Stimulated activated naive CD4-positive, alpha-beta T cell (primary cell): ENCODE data around the gene ANKRD53.
A peak's percentile ranks its signal among the peaks of the same experiment; 100 is the strongest.

Experiments
- DNase-seq, 6 experiments: peaks; one replicate each; lab custom pipeline; 2025; lab: John Stamatoyannopoulos, UW

The ANKRD53 gene, protein sequence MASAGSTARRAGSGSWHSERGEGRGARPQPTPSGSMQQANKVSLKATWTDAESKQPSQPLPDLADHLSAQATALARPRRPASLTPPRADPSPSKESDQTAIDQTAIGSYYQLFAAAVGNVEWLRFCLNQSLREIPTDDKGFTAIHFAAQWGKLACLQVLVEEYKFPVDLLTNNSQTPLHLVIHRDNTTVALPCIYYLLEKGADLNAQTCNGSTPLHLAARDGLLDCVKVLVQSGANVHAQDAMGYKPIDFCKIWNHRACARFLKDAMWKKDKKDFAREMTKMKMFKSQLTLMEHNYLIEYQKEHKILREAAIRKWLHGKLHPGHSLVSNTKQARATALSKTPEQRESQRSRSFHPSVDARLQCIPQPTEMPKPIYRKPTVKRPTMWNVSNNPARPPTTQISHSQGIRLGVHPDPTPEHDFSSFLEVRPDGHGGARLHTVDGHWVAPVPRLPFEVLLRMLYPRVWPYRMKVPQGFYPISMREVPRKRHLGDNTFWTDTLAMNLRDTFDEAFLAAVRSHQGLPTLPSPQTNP

DNA sequence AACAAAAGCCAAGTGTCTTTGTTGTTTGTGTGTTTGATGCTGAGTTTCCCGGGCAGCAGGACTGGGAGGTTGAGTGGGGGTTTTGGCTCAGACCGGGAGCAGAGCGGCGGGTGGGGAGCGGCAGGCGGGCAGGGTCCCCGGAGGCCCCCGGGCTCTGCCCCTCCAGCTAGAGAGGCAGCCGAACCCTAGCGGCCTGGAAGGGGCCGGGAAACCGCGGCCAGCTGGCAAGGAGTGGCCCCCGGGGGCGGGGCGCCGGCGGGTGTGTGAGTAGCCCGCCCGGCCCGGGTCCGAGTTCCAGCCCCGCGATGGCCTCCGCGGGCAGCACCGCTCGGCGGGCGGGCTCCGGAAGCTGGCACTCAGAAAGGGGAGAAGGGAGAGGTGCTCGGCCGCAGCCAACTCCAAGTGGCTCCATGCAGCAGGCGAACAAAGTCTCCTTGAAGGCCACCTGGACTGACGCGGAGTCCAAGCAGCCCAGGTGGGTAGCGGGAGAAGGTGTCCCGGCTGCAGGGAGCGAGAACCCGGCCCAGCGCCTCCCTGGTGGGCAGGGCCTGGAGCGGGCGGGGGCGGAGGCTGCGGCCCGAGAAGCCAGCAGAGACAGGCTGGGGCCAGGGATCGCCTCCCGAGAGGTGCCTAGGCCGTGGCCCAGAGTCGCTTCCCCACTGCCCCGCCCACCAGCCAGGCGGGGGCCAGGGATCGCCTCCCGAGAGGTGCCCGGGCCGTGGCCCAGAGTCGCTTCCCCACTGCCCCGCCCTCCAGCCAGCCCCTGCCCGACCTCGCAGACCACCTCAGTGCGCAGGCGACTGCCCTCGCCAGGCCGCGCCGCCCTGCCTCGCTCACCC lies at the start of gene ANKRD53:
Gene ANKRD53, plus strand, starts transcription at position 290 of the 839 bp plus-strand sequence. Its CDS starts 16 bp downstream, at position 306.
- DNase-seq = peak in 4 of 6 experiments; percentile 8 to 37 (median 22)

DNA sequence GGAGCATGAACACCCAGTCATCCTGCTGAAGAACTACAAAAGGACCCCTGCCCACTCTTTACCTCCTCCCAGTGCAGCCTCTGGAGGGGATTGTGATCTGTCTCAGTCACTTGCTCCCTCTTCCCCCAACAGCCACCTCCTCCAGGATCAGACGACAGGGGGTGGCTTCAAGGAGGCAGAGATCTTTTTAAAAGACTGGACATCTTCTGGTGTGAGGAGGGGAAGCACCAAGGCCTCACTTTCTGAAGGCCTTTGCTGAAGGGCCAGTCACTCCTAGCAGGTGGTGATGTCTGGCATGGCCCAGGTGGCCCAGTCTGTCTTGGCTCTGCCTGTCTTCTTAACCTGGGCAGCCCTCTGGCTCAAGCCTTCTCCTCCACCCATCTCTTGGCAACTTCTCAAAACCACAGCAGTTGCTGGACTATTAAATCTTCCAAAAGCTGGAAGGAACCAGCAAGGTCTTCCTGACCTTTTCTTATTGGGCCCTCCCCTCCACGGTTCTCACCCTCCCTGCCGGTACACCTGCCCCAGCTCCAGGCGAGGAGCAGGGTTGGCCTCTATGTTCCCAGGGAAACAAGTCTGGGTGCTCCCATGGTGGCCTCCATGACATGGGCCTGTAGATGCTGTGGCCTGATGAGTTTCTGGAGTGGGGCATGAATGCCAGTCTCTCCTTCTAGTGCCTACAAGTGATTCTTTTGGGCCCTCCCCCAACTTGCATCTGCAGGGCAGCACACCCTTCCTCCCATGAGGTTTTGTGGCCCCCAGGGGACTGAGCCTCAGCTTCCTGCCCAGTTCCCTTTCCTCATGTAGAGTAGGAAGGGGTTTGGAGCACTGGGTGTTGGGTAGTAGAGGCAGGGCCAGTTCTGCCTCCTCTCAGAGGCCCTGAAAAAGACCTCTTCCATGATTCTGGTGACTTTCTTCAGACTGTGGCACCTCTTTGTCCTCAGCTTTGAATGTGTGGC lies 47.8 kb upstream of the ANKRD53 start:
- DNase-seq = no peak

DNA sequence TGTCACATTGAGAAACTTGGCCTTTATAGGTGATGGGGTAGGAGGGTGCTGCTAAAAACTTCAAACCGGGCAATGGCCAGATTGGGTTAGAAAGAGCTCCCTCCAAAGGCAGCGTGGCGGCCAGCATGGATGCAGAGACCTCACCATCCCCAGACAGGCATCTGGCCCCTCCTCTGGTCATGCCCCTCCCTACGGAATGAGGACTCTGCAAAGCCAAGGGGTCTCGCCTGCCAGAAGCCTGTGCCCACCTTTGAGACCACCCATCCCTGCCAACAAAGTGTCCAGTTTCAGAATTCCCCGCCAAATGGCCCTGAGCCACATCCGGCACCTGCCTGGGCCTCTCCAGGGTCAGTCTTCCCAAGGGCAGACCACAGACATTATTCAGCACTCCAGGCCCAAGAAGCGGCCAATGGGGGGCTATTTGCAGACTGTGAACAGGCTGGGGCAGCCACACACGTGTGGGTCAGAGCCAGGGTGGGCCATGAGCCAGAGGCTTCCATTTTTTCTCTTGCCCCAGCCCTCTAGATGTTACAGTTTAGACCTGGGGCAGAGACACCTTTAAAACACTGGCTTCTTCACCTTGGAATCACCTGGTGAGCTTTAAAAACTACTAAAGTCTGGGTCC lies 46.9 kb upstream of the ANKRD53 start:
- no peak for DNase-seq

DNA sequence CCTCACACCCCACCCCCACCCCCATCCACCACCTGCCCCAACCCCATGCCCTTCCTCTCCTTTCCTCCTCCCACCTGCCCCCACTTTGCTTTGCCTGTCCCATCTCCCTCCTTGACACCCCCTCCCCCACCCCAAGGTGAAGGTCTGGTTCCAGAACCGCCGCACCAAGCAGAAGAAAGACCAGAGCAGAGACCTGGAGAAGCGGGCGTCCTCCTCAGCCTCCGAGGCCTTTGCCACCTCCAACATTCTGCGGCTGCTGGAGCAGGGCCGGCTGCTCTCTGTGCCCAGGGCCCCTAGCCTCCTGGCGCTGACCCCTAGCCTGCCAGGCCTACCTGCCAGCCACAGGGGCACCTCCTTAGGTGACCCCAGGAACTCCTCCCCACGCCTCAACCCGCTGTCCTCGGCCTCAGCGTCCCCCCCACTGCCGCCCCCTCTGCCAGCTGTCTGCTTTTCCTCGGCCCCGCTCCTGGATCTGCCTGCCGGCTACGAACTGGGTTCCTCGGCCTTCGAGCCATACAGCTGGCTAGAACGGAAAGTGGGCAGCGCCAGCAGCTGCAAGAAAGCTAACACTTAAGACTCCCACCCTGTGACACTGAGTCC lies 45.7 kb upstream of the ANKRD53 start:
- no peak for DNase-seq

DNA sequence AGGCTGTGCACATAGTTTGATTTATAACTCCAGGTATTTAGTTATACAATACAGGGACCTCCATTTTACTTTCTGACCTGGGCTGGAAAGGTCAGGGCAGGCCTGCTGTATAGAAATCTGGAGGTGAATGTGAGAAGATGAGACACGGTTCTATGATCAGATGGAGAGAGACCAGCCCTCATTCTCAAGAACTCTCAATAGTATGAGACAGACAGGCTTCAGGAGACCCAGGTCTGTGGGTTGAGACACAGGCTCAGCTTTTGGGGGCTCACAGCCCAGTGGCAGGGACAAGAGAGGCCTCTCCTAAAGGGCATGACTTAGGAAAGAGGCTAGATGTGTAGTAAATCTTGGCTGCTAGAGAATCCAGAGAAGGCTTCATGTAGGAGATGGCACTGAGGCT lies 43.4 kb upstream of the ANKRD53 start:
- DNase-seq = no peak

DNA sequence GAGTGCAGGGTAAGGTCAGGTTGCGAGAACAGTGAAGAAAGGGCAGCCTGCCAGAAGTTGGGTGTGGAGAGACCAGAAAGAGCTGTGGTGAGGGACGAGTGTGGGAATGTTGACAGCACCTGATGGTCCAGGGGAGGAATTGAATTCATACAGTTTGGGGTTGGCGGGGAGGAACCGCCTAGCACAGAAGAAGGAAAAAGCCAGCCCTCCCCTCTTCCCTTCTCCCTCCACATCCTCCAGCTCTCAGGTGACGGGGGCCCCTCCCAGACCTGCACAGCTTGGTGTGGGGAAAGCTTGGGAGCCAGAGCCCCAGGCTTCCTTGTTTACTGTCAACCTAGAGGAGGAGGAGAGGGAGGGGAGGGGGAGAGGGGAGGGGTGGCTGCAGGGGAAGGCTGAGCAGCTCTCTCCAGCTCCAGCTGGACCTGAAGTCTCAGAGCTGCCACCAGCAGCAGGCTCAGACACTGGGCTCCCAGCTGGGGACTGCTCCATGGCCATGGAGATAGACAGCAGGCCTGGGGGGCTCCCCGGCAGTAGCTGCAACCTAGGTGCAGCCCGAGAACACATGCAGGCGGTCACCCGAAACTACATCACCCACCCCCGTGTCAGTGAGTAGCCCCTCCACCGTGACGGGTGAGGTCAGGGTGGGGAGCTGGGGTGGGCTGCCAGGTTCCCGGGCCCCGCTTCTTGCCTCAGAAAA lies 42.8 kb upstream of the ANKRD53 start, which contains the start of gene ATP6V1B1:
Gene ATP6V1B1, plus strand, starts transcription at position 433 of the 697 bp plus-strand sequence. Its CDS starts 55 bp downstream, at position 488.
- DNase-seq = no peak

DNA sequence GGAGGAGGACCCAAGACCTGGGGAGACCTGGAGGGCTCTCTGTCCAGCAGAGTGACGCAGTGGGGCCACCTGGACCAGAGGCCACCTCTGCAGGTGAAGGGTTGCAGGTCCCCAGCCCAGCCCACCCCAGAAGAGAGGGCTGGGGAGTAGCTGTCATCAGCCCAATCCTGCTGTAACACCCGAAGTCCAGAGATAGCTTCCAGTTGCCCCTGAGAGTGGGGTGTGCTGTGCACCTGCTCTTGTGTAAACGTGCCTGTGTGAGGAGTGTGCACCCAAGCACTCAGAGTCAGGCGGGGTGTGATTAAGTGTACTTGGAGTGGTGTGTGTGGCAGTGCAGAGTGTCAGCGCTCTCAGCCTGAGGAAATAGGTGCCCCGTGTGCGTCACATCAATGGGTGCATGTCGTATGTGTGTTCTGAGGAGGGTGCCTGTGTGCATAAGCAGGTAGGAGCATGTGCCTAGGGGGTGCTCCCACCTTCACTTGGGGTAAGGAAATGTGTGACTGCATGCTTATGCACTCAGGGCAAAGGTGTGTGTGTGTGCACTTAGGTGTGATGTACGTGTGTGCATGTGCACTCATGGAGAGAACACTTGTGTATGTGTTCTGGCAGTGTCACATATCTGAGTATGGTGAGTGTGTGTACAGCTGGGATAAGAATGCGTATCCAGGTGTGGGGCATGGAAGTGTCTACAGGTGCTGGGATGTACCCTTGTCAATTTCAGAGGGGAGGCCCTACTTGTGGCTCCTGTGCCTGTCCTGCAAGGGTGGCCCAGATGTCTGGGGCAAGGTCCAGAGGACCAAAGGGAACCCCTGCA lies 42.1 kb upstream of the ANKRD53 start:
- DNase-seq = no peak

DNA sequence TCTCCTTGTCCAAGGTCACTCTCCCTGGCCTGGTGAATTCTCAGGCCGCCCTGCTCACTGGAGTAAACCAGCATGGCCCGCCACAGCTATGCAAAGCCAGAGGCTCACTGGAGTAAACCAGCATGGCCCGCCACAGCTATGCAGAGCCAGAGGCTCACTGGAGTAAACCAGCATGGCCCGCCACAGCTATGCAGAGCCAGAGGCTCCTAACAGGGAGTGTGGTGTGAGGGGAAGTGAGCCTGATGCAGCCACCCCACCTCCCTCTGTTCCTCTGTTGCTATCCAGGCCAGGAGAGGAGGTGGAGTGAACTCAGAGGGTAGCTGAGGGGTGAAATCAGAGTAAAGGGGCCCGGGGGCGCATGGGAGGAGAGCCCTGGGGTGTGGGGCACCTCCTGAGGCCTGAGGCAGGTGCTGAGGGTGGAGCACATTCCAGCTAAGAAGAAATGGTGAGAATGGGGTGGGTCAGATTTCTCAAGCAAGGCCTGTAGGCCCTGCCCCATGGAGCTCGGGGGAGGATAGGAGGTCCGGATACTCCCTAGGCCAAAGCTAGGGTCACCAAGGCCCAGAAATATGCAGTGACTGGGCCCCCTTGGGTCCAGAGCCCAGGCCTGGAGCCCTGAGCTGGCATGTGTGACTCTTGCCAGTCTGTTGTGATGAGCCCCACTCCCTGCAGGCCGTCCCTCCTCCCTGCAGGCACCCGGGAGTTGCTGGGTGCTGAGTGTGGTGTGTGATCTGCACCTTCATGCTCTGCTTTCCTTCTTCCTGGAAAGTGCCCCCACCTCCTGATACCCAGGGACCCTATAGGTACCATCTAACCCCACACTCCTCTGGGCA lies 41.2 kb upstream of the ANKRD53 start:
- no peak for DNase-seq

DNA sequence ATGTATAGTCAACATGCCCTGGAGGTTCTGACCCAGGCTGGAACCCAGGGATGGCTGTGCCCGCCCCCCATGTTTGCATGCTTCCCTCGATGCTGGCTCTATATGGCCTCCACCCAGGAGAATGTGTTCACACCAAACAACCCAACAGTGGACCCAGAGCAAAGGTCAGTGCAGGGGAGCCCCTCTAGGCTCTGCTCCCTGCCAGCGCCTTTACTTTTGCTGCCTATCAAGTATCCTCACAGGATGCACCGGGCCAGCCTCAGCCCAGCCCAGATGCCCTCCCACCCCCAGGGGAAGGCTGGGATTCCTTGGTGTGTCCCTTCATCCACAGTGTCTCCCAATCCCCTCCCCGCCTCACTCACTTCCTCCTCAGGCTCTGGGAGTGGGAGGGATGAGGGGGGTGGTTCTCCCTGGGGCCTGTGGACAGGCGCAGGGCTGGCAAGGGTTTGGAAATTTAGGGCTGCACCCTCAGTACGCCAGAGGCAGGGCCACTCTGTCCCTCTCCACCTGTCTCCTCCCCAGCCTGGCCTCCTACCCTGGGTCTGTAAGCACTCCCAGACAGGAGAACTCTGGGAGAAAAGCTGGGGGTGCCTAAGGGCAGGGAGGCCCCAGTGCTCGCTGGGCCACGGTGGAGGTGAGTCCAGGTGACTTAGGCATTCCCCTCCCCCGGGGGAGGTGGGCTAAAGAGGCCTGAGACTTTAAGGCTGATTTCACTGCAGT lies 40.4 kb upstream of the ANKRD53 start:
- DNase-seq = no peak

DNA sequence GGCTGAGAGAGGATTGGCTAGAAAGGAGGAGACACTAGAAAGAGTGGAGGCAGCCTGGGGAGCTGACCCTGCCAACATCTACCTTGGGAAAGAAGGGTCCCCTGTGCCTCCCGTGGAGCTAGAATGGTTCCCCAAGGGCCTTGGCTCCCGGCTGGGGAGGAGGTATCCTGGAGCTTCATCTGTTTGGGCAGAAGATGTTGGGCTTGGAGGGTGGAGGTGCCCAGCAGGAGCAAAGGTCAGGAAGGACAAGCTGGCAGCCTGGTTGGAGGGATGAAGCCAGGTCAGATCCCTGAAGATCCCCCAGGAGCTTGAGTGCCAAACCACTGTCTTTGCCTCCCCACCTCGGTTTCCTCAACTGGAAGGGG lies 39.9 kb upstream of the ANKRD53 start:
- DNase-seq = no peak

DNA sequence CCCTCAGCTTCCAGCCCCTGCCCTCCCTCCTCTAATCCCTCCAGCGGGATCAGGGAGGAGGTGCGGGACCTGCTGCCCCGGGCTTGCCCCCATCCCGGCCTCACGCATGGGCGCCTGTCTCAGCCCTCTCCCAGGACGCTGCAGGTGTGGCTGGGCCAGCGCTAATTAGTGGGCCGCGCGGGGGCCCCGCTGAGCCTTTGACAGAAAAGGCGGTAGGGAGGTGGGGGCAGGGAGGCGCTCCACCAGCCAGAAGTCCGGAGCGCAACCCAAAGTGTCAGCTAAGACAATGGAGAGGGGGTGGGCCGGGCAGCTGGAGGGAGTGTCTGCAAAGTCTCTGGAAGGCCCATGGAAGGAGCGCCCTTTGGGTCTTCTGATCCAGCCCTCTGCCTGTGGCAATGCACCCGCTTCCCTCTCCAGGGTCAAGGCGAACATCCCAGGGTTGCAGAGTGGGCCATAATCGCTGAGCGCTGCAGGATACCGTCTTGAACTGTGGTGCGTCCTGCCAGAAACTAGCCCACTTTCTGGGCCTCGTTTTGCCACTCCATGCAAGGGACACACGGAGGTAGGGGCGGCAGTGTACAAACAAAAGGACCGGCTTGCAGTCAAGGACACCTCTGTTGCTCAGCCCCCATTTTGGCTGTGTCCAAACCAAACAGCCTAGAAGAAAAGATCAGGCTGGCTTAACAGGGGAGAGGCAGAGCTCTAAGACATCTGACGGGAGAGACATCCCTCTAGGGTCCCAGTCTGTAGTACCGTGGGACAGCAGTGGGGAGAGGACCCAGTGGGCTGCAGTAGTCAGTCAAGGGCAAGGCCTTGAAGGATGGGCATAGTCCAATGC lies 39.2 kb upstream of the ANKRD53 start:
- no peak for DNase-seq

DNA sequence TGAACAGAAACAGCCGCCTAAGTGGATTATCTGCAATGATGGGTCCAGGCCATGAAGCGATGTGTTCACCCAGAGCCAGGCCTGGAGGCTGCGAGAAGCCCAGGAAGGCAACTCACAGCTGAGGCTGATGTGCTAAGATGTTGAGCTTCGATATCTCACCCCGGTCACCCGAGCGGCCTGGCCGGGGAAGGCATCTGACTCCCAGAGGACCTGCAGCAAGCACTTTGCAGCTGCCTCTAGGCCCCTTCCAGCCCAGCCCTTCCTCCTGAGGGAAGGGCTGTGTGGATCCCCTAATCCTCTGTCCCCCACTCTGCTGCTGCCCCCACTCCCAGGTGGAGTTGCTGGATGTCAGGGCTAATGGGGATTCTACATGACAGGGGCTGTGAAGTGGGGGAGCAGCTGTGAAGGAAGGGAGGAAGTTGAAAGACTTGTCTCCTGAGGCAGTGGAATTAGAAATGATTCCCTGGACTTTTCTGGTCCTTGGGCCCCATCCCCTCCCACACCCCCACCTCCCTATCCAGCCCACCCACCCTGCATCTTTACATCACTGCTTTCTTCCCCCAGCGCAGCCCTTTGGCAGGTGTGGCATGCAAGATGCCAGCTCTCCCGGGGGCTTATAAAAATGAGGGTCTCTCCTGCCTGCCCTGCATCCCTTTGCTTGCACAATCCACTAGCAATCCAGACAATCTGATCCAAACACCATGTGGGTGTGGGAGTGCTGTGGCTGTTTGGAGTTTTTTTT lies 38.4 kb upstream of the ANKRD53 start:
- no peak for DNase-seq

DNA sequence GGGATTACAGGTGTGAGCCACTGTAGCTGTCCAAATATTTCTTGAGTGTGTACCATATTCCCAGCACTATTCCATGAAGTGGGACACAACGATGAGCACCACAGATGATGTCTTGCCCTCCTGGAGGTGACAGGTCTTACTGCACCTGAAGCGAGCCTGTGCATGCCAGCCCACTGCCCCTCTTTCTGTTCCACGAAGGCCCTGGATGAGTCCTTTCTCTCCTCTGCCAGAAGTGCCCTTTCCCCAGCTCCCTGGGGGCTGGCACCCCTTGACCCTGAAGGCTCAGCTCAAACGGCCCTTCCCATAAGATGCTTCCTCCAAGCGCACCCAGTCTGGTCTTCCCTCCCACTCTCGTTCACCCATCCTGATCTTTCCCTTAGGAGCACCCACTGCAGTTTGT lies 37.2 kb upstream of the ANKRD53 start:
- DNase-seq = no peak

DNA sequence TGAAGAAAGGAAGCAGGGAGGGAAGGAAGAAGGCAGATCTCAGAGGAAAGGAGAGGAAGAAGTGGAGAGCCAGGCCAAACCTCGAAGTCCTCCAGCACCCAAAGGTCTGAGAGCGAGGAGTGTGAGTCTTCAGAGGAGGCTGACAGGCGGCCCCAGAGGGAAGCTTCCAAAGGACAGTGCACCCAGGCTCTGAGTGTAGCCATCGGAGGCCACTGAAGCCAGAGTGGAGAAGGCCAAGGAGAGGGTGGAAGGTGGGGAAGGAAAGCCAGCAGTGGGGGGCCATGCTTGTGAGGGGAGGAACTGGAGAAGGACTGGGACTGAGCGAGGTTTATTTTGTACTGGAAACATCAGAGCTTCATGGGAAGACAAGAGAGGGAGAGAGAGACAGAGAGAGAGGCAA lies 36.7 kb upstream of the ANKRD53 start:
- DNase-seq = no peak

DNA sequence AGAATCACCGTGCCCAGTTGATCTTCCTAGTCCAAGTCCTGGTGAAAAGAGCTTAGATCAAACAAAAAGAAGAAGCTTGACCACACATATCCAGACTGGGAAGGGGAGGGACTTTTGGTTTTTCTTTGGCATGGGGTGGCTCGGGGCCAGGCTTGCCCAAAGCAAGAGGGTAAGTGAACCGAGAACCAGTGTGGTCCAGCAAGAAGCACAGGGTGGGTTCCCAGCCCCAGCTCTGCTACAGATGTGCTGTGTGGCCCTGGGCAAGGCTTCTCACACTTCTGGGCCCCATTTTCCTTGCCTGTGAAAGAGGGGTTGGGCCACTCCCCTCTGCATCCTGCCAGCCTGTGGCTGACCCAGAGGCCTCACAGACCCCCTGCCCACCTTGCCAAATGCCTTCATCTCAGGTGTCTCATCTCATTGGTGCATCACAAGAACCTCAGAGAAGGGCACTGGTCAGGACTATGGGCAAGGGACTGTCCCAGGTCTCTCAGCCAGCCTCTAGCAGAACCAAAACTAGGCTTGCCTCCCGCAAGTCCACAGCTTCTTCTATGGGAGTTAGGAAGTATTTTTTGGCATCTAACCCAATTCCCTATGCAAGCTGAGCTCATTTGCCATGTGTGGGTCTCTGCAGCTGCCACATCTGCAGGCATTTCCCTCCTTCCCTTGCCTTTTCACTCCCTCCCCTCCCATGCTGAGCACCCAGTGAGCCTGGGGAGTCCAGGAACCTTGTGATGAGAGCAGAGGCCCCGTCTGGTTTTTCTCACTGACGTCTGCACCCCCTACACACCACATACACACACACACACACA lies 35.8 kb upstream of the ANKRD53 start:
- DNase-seq = no peak
